GM21529 (cell line): ENCODE data around the gene CBR3.

Experiments
- ATAC-seq: cut with Tn5 transposase; IDR thresholded peaks from one replicate; pipeline ENCODE4 v1.9.1; 2021; ENCODE audit not compliant: unreplicated experiment

Gene CBR3

GRCh38 chr21:36183144-36183795 lies 48.4 kb downstream of the CBR3 start:
- no peak for ATAC-seq

DNA sequence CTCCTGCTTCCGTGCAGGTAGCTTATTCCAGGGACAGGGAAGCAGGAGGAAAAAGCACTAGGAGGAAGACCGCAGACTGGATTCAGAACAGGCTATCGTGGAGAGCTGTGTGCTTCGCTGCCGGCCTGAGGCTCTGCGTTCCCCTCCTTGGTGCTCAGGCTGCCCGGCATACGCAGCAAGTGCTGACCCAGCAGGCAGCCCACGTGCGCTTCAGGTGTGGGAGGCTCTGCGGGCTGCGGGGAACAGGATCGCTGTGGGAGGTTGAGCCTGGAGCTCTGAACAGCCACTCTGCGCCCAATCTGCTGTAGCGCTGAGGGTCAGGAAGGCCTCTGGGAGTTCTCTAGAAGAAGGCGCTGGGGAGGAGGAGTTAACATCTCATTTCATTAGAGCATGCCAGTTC lies 49.7 kb downstream of the CBR3 start:
- no peak for ATAC-seq

GRCh38 chr21:36185523-36185922 lies 50.6 kb downstream of the CBR3 start:
- no peak for ATAC-seq

GRCh38 chr21:36186081-36186480 lies 51.2 kb downstream of the CBR3 start:
- ATAC-seq = no peak

DNA sequence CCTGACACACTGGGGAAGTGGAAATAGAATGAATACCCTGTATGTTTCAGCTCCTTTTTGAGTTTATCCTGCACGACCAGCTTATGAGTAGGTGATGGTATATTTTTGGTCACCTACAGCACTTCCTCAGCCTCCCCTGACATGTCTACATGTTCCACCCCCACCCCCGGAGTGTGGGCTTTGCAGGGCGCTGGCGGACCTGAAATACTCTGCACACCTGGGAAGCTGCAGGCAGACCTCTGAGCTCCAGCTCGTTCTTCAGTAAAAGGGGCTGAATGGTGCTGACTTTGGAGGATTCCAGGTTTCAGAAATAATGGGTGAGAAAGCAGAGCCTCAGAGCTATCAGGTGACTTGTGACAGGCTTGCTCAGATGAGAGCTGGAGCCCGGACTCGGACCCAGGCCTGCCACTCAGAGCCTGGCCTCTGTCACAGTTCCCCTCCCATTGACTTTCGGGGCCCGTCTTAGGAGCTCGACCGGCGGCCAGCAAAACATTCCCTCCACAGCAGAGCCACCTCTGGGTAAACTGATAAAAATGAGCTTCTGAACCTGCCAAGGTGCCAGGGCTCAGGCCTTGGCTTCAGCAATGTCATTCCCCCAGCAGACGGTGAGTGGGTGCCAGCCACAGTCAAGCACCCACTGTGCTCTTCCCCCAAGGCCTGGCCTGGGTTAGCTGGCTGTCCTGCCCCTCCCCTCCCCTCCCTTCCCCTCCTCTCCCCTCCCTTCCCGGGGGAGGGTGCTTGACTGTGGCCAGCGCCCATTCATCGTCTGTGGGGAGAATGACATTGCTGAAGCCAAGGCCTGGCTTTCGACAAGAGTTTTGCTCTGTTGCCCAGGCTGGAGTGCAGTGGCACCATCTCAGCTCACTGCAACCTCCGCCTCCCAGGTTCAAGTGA lies 51.9 kb downstream of the CBR3 start:
- ATAC-seq = no peak

DNA sequence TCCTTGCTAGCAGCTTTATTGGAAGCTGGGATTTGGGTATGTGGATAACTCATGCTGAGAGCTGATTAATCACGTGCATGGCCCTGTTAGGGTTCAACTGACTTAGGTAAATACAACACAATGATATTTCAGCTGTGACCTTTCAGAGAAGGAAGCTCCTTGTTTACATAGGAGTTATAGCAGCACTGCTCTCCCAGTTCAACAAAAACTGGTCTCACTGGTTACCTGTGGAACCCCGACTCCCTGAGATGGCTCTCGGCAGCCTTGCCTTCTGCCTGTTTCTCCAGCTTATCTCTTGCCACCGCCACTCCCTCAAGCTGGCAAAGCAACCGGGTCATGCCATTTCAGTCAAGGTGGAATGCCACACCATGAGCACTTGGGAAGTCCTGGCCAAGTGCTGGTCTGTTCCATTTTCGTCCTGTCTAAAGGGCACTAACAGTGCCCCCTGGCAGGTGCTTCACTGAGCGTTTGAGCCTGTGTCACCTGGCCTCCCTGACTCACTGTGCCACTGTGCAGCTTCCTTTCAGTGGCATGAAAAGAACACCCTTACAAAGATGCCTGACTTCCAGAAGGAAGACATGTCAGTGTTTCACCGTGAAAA lies 53.3 kb downstream of the CBR3 start:
- ATAC-seq = no peak

- ATAC-seq = no peak
Observed at GRCh38 chr21:36188937-36189336, 54.1 kb downstream of the CBR3 start.

DNA sequence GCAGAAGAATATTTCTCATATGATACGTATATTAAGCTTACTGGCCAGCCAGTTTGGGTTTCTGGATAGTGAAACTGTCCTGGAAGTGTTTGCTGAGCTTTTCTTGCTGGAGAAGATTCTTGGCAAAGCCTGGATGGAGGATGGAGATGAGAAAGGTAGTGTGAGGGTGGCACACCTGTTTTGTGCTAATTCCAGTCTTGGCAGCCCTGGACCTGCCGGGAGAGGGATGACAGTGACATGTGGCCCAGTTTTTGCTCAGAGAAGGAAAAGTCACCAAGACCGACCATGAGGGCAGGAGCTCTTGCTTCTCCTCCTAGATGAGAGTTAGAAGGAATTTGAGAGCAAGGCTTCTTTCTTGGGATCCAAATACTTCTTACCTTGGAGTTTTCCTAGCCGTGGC lies 55.9 kb downstream of the CBR3 start:
- ATAC-seq = no peak

GRCh38 chr21:36193200-36193599 lies 58.3 kb downstream of the CBR3 start:
- ATAC-seq = no peak

- ATAC-seq = no peak
Observed at GRCh38 chr21:36194024-36194423, 59.1 kb downstream of the CBR3 start.

- ATAC-seq = no peak
Observed at GRCh38 chr21:36195613-36196012, 60.7 kb downstream of the CBR3 start.
